H1 (cell line): Measurements from ENCODE around the gene CARD11. TPM values are rescaled to one million over a fixed set of nuclear protein-coding genes. Genes with fewer than 3 reads are reported as not detected.

ENCODE experiments used
- ATF3 ChIP-seq: IDR thresholded peaks from 2 replicates; pipeline ENCODE4 v1.6.1; 2011; ENCODE audit warnings: low read depth, mild to moderate bottlenecking, low read length; ENCODE audit not compliant: insufficient read depth
- CBX8 ChIP-seq: fragments of 300-800, 300-1000 bp; sonication (generic); IDR thresholded peaks from 2 replicates; pipeline ENCODE4 v1.7.1; 2016; ENCODE audit warnings: low read depth, low read length, borderline replicate concordance
- CHD7 ChIP-seq: fragments of 300-600 bp; sonication (generic); IDR thresholded peaks from 2 replicates; pipeline ENCODE4 v1.7.1; 2012; ENCODE audit warnings: low read length, moderate library complexity, mild to moderate bottlenecking, inconsistent platforms; ENCODE audit not compliant: insufficient replicate concordance
- POU5F1 ChIP-seq: IDR thresholded peaks from 2 replicates; pipeline ENCODE4 v1.6.1; 2011; ENCODE audit warnings: low read depth, mild to moderate bottlenecking, low read length, moderate library complexity
- SAP30 ChIP-seq: fragments of 300-600 bp; sonication (generic); IDR thresholded peaks from 2 replicates; pipeline ENCODE4 v1.7.1; 2012; ENCODE audit warnings: low read length, moderate library complexity, mild to moderate bottlenecking, inconsistent platforms; ENCODE audit not compliant: insufficient read depth, insufficient replicate concordance
- SIRT6 ChIP-seq: IDR thresholded peaks from one replicate; pipeline ENCODE4 v1.7.1; 2012; ENCODE audit warnings: low read length, inconsistent platforms
- polyA plus RNA-seq, 7 experiments: library from polyadenylated mRNA; depleted of rRNA in 3 of 7; stranded (reverse) in 5 of 7; unstranded in 2 of 7; fragments of >200 nt in 5 of 7; fragments of 200-250 nt in 2 of 7; gene quantifications; 1 replicate in 5 of 7; 2 replicates in 1 of 7; 4 replicates in 1 of 7; pipeline versions ENCODE4 v1.2.1 to v1.2.3, GENCODE V29; 2011 to 2013; ENCODE audit warnings: missing spikeins in 2 of 7, mixed read lengths in 2 of 7
- total RNA-seq: library from RNA; stranded (reverse); fragmentation: NEBNext Ultra II Directional; extraction: Animal tissue kit (Norgen Biotek cat#: 25700); gene quantifications from 2 replicates; pipeline ENCODE4 v1.2.1, GENCODE V29; 2021

CARD11 gene
- total and polyA plus RNA-seq, 2 of the 8 experiments (the other 6 are each of a cell fraction or from before 2014, with no cell fraction given): 12.6 to 29.8 TPM

GRCh38 chr7:2872296-2872874 lies 171.3 kb downstream of the CARD11 start (continued):
- no peak for TF ChIP-seq CHD7
- no peak for TF ChIP-seq CBX8
- no peak for TF ChIP-seq SIRT6
- TF ChIP-seq SAP30: no peak
- no peak for TF ChIP-seq POU5F1
- no peak for TF ChIP-seq ATF3
